HTERT RPE-1 (cell line): Measurements from ENCODE around the gene CLSTN2.

Source experiments
- in situ Hi-C: fragments of 300-500 bp; cut with MboI; formaldehyde crosslinking; loops from 4 replicates; pipeline ENCODE4 v1.14.3; 2020; ENCODE audit warnings: low sequenced_read_pairs

Gene CLSTN2

DNA sequence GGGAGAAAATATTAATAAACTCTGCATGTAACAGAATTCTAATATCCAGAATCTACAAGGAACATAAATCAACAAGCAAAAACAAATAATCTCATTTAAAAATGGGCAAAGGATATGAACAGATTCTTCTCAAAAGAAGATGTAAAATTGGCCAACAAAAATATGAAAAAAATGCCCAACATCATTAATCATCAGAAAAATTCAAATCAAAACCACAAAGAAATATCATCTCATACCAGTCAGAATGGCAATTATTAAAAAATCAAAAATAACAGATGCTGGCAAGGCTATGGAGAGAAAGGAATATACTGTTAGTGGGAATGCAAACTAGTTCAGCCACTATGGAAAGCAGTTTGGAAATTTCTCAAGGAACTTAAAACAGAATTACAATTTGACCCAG, 592.2 kb downstream of the CLSTN2 start:
- in situ Hi-C loops: no loop called here

DNA sequence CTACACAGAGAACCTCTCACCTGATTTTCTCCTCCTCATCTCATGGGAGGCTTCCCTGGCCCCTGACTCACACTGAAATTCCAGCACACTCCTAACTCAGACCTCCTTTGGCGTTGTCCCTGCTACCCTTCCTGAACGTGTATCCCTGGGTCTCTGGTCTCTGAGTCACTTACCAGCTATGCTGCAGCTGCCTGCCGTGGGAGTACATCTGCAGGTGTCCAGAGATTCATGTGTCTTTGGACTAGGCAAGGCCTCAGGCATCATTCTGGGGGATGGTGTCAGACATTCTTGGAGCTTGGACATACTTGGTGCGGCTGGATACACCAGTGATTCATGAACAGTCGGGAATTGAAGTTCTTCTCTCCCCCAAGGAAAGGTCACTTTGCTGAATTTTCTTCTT, 594.1 kb downstream of the CLSTN2 start:
- in situ Hi-C loops: no loop called here

DNA sequence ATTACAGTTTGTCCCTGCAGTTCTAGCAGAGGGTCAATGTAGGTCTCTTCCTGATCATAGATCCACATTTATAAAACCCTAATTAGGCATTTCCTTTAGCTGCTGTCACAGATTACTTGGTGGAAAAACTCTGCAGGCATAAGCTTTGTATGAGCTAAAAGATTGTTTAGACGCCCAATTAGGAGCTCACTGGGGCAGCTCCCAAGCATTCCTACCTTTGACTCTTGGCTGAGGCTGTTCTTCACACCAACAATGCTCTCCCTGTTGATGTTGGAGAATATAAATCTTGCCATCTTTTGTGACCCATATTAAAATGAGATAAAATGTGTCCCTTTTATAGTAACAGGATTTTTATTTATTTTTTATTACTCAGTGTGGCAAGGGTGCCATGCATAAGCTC, 594.6 kb downstream of the CLSTN2 start:
- in situ Hi-C loops: no loop called here

DNA sequence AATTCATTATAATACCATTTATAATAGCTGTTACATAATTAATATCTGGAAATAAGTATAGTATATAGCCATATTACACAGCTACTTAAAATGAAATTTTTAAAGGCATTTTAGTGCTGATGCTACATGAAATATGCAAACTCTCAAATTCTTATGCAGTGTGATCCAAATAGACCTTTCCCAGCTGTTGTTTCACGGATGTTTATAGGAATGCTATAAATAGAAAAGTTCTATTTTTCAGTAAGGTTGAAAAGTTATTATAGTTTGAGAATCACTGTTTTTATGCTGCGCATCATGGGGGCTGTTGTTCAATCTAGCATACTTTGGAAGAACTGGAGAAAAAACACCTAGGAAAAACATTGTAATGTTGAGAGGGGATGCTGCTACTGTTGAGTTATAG, 595.1 kb downstream of the CLSTN2 start:
- in situ Hi-C loops: no loop called here

DNA sequence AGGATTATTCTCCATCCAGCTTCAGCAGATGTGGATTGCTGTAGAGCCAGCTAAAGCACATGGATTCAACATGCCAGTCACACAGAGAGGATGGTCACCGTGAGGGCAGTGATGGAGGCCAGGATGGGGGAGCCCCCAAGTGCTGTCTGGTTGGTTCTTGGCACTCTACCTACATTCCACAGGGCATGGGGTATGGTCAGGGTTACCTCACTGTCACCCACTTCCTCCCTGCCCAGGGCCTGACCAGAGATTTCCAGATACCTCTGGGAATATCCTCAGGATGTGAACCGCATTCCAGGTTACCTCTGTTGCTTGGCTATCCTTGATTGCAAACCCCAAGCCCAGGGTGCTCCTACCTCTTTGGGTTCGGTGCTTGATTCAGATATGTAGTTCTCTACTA, 595.6 kb downstream of the CLSTN2 start:
- in situ Hi-C loops: no loop called here

DNA sequence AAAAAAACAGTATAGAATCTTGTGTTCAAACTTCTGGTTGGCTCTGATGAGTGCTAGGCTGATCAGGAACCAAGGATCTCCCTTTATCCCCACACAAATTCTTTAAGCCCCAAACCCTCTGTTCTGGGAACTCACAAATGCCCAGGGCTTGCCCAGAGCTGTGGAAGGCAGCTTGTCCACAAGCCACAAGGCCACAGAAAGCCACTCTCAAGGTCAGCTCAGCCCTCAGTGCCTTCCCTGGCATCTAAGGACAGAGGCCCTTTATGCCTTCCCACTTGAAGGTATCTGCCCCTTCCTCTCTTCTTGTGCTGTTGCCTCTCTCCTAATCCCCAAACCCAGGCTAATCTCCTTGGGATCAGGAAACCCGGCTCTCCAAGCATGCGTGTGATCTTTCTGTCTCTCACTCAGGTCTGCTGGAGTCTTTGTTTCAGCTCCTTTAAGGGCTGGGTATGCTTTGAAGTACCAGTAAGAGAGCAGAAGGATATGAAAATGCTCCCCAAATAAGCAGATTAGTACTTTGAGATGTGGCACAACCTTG, 597.9 kb downstream of the CLSTN2 start:
- in situ Hi-C loops: no loop called here

DNA sequence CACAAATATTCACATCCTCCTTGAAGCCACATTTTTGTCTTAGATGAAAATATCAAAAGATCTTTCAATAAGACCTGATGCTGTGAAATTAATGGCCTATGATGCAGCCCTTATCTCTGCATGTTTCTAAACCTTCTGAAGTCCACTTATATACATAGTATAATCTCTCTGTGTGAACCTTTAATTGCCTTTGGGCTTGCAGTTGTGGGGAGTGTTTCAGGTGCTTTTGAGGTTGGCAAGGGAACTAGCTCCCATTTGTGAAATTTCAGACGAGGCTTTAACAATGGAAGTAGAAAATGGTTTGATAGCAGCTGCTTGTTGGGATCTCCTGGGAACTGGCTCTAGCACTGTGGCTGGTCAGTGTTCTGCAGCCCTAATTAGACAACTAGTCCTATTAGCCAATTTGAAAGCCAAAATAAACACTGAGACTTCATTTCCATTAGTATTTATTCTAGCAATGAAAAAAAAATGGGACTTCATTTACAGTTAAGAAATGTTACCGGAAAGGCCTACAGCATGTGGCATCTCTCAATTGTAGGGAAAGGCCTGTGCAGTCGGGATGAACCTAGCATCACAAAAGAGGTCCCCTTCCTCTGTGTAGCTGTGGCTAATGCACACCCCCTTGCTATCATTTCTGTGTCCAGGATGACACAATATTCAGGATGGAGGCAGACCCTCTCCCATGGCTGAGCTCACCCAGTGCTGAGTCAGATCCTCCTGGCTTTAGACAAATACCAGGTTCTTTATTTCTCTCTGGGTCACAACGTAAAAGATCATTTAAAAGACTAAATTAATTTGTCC, 602.1 kb downstream of the CLSTN2 start:
- in situ Hi-C loops: no loop called here

DNA sequence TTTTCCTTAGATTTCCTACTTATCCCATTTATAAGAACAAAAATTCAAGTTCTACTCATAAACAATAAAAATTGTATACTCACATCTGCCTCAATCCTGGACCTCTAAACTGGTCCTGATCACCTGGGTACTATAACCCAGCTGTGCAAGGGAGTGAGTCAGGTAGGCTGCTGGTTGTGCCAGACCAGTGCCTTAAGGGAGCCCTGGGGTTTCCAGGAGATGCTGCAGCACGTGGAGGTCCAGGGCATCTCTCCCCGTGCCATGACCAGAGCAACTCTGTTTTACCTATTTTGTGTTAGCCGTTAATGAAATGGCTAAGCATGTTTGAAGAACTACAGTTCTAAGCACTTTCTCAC, 602.7 kb downstream of the CLSTN2 start:
- in situ Hi-C loops: no loop called here

DNA sequence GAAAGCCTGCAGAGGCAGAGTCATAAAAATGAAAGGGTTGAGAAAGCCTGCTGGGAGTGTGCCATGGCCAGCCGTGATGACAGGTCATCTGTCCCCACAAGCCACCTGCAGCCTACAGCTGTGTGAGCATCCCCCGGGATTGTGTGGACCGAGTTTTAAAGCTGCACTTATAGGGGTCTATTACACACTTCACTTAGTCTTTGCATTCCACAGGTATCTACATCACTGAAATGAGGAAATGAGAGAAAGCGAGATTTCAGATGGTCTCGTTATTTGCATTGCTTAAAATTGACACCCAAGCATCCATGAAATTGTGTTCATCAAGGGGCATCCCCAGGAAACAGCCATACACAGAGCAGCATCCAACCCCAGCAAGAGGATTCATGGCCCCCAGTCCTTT, 605.3 kb downstream of the CLSTN2 start:
- in situ Hi-C loops: no loop called here

DNA sequence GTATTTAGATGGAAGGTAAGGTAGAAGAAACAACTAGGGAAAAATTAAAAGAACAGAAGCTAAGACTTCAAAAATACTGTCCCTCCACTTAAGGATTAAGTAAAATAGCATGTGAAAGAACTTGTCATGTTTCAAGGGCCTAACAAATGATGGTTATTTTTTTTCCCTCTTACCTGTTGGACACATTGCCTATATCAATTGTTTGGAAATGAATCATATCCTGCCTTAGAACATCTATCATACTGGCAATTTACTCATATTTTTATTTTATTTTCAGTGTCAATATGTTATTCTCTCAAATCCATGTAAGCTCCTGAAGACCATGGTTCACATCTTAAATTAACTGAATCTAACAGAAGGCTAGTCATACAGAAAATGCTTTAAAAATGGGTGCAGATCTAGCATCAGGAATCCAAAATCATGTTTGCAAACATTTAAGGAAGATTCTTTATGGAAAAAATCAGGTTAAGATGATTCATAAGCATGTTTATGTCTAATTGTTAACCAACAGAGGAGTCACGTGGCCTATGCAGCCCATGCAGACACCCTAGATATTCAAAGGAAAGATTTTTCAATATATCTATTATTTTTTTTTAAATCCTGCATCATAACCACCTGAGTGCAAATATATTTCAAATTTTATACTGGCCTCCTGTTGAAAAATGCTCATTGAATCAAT, 607.1 kb downstream of the CLSTN2 start:
- in situ Hi-C loops: no loop called here

DNA sequence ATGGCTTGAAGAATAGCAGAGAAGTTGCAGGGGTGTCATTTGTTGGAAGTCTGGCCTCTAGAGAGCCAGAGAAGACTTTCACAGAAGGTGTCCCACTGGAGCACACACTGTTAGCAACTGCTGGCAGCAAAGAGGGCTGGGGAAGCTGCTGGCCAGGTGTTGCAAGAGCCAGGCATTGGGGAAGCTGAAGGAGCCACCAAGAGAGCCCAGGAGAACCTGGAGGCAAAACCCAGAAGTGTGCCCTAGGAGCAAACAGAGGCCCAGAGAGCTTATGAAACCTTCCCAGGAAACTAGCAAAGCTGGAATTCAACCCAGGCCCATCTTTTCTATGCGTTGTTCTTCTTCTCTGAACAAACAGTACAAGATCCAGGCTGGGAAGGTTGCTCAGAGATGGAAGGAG, 610.2 kb downstream of the CLSTN2 start:
- in situ Hi-C loops: no loop called here

DNA sequence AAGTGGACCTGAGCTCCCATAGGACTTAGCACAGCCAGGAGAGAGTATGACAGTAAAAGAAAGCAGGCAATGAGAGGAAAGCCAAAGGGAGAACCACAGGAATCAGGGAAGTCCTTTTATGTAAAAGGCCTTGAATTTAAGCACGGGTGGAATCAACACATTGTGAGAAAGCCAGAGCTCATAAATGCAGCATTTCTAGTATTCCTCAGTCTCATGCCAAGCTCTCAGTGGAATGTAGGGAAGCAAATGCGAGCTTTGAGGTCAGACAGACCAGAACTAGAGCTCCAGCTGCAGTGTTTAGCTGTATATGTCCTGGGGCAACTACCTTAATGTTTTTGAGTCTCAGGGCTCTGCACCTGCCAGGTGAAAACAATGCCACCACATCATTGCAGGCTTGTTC, 610.8 kb downstream of the CLSTN2 start:
- in situ Hi-C loops: no loop called here

DNA sequence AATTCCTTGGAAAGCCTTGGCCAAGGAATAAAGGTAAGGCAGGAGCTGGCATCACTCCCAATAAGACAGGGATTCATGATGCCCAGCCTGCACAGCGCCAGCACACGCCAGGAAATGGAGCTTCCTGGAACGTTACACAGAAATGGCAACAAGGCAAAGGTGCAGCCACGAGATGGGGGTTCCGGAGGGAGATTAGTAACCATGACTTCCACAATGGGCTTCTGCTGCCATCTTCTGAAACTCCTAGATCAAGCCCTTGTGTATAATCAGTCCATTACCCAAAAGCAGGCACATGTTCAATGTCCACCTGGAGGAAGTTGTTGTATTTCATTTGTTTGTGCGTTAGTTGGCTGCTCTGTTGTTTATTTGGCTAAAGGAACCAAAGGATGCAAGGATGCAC, 611.7 kb downstream of the CLSTN2 start:
- in situ Hi-C loops: no loop called here

DNA sequence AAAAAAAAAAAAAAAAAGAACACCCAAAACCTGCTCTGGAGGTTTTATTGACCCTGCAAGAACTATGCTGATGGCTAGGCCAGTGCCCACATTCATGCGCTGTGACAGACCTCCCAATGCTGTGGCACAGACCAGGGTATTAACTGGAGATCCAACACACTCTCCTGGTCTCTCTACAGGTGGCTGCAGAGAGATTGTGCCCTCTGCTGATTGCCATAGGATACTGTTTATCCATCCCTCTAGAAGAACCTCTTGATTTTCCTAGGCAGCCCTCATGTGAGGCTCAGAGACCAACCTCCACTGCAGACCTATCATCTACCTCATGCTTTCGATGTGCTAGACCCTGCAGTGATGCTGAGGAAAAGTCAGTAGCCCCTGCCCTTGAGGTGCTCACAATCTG, 617.4 kb downstream of the CLSTN2 start:
- in situ Hi-C loops: no loop called here

DNA sequence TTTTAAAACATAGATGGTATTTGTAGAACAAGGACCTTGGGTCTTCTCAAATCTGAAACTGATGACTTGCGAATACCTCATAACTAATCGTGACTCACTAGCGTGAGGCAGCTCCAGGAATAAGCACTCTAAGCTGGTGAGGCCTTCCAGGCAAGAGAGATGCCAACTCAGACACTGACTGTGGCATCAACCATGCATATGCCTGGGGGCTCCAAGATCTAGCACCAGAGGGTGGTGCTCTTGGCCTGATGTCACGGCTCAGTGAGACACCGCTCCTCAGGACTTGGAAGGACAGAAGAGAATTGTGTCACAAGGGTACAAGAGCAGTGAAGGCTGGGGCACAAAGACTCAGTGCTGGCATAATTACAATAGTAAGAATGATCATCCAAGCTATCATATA, 617.9 kb downstream of the CLSTN2 start:
- in situ Hi-C loops: no loop called here

DNA sequence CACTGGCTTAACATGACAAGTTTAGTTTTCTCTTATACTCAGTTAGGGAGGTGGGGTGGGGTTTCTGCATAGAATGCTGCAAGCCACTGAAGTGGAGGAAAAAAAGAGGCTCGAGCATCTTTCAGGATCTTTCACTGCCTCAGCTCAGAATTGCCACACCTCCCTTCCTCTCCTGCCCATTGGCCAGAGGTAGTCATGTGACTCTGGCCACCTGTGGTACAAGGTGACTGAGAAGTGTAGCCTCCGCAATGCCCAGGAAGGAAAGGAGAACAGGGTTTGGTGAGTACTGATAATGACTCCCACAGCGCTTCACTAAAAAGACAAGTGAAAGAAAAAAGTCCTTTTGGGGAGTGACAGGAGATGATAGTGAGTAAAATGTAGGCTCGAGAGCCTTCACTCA, 618.6 kb downstream of the CLSTN2 start:
- in situ Hi-C loops: no loop called here

DNA sequence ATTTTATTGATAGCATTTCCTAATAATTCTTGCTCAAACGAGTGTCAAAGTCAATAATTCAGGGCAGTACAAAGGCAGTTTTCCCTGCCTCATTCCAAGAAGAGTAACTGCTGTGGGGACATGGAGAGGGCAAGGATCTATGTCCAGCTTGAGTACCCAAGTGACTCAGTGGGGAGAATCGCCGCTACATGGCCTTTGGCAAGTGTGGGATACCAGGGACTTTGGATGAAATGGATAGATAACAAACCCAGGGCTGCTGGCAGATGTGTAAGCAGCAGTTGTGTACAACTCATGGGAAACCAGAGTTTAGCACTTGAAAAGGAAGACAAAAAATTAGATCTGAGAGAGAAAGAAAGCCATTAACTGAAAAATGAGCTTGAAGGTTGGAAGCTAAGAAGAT, 620.7 kb downstream of the CLSTN2 start:
- in situ Hi-C loops: no loop called here

DNA sequence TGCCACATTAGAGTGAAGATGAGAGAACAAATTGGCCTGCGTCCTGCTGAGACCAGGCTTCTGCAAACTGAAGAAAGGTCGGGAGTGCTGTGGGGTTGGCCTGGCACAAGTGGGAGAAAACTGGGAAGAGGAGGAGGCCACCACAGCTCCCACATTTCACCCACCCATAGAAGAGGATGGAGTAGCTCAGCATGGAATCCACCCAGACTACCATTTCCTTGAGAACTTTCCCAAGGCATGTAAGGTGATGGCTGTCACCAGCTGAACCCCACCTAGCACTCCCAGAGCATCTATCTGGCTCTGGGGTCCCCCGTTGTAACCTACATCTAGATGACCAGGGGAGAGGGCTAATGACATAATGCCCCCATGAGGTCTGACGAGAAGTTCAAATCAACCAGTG, 622.5 kb downstream of the CLSTN2 start:
- in situ Hi-C loops: no loop called here

DNA sequence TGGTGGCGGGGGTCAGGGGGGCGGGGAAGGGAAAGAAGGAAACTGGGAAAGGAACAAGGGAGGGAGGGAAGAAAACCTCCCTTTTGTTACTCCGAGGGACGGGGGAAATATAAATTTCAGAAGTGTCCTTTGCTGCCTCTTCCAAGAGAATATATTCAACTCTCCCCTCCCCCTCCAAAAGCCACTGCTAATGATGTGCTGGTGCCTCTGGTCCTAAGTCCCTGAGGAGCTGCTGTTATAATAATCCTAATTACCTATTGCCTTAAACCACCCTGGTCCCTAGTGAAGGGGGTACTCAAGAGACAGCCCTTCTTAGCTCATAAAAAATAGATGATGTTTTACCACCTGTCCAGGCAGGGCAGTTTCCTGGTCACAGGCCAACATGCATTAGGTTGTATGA, 624.6 kb downstream of the CLSTN2 start:
- in situ Hi-C loops: no loop called here

DNA sequence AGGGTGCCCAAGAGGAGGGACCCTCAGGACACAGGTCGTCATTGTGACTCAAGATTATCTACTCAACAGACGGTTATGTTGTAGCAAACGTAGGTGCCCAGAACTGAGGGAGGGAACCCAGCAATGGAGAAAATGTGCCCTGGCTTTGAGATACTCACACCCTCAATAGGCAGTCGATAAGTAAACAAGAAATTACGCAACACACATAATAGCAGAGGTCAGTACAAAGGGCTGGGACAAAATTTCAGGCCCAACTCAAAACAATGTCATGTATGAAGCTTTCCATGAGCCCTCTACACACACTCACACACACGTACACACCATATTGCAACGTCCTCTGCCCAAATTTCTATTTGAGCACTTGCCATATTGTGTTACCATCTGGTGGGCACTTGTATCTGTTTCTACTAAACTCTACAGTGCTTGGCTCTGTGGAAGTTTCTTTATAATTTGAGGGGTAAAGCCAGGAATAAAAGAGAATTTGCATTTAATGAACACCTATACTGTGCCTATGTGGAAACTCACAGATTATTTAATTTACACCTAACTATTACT, 628.3 kb downstream of the CLSTN2 start:
- in situ Hi-C loops: no loop called here

DNA sequence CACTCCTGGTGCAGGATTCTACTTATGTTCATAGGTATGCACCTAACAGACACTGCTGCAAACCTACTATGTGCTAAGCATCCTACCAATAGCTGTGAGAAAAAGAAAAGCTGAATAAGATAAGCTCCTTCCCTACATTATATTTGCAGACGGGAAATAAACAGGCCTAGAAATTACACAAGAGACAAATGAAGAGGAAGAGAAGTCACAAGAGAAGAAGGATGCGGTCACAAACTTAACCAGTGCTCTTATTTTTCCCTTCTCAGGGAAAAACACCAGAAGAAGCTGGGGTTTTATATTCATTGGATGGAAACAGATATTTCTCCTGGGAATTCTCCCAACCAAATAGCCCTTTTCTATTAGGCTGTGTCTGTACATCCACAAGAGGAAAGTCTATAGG, 633.1 kb downstream of the CLSTN2 start:
- in situ Hi-C loops: no loop called here

DNA sequence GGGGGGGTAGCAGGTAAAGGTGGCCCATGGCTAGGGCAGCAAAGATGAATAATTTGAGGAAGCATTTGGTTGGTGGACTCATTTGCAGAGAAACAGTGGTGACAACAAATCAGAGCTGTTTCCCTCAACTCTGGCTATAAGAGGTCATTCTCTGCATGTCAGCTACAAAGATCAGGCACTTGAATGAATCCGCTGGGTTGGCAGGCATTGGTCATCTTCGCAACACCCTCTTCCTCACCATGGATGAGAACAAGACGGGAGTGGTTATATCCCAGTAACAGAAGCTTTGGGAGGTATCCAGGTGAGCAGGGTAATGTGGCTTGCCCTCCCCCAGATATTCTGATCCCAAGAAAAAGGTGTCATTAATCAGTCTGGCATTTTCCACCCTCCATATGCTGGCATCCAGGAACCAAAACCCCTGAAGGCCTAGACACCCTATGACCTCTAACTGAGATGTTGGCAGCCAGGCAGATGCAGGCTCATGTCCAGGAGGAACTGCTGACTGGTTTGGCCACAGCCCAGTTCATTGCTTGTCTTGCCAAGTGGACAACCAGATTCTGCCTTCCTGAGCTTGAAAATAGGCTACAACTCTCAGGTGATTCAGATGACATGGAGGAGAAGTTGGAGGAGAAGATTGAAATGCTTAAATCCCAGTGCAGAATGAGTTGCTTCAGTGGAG, 634.0 kb downstream of the CLSTN2 start:
- in situ Hi-C loops: no loop called here
